NCI-H1436 treated with DMSO at 0.1 percent for 48 hours (cell line): ENCODE results near the gene GNAI2.
"Not testable (repeated sequence)": the region's sequence is repeated elsewhere in the genome, so short reads cannot be mapped to it uniquely, and the experiment has no call there.

ENCODE experiments used
- DNase-seq: peaks from one replicate; lab custom pipeline; 2025; lab: John Stamatoyannopoulos, UW

The GNAI2 gene

DNA sequence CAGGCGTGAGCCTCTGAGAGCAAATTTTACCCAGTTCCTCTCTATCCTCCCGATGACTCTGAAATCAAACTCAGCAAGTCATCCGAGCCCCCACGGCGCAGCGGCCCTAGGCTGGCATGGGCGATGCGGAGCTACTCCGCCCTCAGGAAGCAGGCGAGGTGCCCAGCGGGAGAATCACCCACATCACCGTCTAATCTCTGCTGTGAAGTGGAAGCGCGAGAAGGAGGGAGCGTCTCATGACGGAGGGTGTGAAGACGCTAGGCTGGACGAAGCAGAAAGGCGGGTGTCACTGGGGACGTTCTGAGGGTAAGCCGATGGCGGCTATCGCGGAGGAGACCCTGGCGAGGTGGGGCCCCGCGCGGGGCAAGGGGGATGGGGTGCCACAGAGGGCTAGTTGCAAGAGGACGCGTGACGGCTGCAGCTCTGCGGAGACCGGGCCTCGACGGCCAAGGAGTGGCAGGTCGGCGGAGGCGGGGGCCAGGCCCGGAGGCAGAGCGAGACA is 9.1 kb upstream of the GNAI2 start:
- DNase-seq = no peak

GRCh38 chr3:50227390-50228183 is 8.4 kb upstream of the GNAI2 start:
- peak; percentile 56 for DNase-seq

GRCh38 chr3:50228184-50228763 is 7.7 kb upstream of the GNAI2 start:
- DNase-seq = not testable (repeated sequence)

- DNase-seq = no peak
Measured at GRCh38 chr3:50229490-50229889, 6.5 kb upstream of the GNAI2 start.

DNA sequence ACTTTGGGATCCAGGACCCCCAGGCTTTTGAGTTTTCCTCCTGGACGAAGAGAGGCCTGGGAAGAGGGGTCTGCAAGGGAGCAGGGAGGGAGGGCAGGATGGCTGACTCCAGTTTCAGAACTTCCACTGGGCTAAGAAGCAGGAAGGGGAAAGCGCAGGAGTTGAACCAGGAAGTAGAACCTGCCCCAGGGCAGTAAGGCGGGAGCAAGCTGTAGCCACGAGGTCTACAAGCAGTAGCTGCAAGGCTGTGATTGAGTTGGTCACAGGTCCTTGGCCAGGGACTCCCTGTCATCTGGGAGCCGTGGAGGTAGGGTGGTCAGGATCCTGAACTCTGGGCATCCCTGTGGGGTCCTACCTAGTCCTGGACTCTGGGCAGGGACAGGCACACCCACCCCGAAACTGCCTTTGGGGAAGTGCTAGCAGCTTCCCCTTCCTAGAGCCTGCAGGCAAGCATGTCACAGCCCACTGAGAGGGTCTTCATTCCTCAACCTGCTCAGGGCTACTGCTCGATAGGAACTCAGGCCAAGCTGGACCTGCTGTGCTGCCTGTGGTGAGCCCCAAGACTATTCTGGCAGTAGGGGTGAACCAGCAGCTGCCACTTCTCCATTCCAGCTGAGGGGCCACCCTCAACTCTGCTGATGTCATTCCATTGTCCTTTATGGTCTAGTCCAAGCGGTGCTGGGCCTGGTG is 5.8 kb upstream of the GNAI2 start:
- DNase-seq = no peak

- no peak for DNase-seq
Measured at GRCh38 chr3:50230794-50231125, 5.2 kb upstream of the GNAI2 start.

- no peak for DNase-seq
Measured at GRCh38 chr3:50231581-50231980, 4.4 kb upstream of the GNAI2 start.

- no peak for DNase-seq
Measured at GRCh38 chr3:50232303-50232702, 3.7 kb upstream of the GNAI2 start.

- no peak for DNase-seq
Measured at GRCh38 chr3:50233176-50233575, 2.8 kb upstream of the GNAI2 start.

- no peak for DNase-seq
Measured at GRCh38 chr3:50236484-50237132, 604 bp downstream of the GNAI2 start.

DNA sequence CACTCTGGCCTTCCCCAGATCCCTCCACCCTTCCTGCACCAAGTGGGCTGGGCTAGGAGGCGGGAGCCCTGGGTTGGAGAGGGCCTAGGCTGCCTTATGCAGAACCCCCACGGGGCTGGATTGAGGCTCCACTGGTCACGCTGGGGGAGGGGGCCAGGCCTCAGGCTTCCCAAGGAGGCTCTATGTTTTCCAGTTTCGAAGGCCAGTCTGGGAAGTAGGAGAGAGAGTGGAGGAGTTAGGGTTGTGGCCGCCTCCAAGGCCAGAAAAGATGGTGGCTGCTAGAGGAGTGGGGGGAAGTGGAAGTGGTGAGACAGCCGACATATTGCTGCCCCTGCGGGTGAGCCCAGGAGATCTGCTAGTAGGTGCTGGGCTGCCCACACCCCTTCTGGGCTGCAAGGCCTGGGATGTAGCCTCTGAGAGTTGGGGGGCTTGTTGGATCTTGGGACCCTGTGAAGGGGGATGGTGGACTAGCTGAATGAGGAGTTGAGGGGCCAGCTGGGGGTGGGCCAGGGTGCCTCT is 1.2 kb downstream of the GNAI2 start:
- DNase-seq = no peak

GRCh38 chr3:50237754-50238548 is 1.9 kb downstream of the GNAI2 start:
- DNase-seq = no peak

- no peak for DNase-seq
Measured at GRCh38 chr3:50238549-50239026, 2.6 kb downstream of the GNAI2 start.

DNA sequence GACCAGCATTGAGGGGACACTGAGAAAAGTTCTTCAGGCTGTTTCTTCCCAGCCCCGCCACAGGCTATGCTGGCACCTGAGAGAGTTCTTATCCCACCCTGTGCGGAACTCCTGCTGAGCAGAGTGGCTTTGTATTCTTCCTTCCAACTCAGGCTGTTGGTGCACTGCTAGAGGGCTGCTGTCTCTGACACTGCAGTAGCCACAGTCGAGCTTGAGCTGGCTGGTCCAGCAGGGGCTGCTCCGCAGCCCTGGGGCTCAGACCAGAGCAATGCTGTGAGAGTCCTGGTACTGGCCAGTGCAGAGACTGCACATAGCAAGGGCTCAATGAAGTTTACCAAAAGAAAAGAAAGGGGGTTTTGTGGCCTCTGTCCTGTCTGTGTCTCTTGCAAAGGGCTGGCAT is 3.6 kb downstream of the GNAI2 start:
- no peak for DNase-seq

GRCh38 chr3:50241163-50241562 is 5.2 kb downstream of the GNAI2 start:
- no peak for DNase-seq

DNA sequence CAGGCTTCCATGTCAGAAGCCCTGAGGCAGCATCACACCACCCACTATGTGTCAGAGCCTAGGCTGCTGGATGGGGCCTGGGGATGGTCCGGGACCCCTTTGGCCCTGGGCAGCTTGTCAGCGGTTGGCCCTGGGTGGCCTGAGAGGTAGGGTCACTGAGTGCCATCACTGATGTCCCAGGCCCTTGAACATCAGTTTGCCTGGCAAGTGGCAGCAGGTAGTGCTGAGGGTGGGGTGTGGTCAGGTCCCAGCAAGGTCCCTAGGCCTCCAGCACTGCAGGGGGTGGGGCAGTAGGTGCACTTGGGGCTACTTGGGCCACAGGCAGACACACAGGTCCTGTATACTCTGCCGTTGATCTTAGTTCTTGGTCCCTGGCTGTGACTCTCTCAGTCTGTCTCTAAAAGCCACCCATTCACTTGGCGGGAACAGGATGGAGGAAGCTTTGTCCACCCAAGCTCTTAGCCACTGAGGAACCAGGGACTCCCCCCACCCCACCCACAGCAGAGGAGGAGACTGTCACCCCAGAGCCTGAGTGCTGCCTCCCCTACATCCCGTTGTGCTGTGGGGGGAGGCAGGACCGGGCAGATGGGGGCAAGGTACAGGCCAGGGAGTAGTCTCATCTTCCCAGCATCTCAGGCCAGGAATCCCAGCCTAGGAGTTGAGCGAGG is 5.8 kb downstream of the GNAI2 start:
- no peak for DNase-seq

DNA sequence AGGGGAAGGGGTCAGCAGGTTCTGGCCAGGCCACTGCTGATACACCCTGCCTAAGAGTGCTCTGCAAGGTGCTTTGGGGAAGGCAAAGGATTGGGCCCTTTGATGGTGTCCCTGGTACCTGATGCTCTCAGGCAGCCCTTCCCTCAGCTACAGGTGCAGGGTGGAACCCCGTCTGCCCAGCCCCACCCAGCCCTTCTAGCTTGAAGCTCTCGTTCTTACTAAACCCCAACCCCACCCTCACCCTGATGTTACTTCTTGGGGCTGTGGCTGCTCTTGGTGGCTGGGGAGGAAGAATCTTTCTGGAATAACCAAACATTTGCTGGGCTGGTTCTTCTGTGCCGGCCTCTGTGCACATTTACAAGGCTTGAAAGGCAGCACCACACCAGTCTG is 6.4 kb downstream of the GNAI2 start:
- DNase-seq = no peak

- DNase-seq = no peak
Measured at GRCh38 chr3:50242851-50243542, 7.0 kb downstream of the GNAI2 start.

GRCh38 chr3:50243543-50243895 is 7.5 kb downstream of the GNAI2 start:
- no peak for DNase-seq

- DNase-seq = not testable (repeated sequence)
Measured at GRCh38 chr3:50244813-50245212, 8.8 kb downstream of the GNAI2 start.
